HG03442 (cell line): ENCODE data around the gene SMIM23.

Experiments used
- ATAC-seq: cut with Tn5 transposase; IDR thresholded peaks from one replicate; pipeline ENCODE4 v1.9.1; 2021; ENCODE audit warnings: mild to moderate bottlenecking, moderate library complexity; ENCODE audit not compliant: unreplicated experiment

The SMIM23 gene

GRCh38 chr5:171813270-171813669 is 27.7 kb downstream of the SMIM23 start:
- ATAC-seq = no peak

GRCh38 chr5:171813813-171814490 is 28.3 kb downstream of the SMIM23 start:
- ATAC-seq = no peak

DNA sequence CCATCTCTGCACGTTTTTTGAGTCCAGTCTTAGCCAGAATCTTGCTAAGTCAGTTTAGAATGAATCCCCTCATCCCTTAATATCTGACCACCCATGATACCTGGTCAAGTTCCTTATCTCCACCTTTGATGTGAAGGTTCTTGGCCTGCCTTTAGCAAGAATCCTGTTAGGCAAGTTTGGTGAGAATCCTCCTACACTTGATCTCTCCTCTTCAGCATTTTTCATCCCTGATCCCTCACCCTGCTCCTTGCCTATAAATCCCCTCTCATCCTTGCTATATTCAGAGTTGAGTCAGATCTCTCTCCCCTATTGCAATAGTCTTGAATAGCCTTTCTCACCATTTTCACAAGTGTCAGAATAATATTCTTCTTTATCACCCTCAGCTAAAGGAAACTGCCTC is 31.0 kb downstream of the SMIM23 start:
- no peak for ATAC-seq

DNA sequence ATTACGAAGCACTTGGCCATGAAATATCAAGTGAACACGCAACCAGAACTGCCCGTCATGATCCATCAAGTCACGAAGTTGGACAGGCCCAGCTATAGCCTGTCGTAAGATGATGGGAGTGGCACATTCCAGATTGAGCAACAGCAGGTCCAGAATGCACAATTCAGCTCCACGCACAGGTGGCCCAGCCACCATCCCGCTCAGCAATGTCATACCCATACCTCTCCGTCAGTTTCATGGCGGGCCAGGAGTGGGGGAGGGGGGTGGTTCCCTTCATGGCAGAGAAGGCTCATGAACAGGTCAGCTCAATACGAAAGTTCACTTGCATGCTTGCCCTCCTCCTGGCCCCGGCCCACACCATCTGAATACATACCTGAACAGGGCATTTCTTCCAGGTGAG is 34.9 kb downstream of the SMIM23 start:
- ATAC-seq = no peak

GRCh38 chr5:171821286-171821685 is 35.7 kb downstream of the SMIM23 start:
- no peak for ATAC-seq

DNA sequence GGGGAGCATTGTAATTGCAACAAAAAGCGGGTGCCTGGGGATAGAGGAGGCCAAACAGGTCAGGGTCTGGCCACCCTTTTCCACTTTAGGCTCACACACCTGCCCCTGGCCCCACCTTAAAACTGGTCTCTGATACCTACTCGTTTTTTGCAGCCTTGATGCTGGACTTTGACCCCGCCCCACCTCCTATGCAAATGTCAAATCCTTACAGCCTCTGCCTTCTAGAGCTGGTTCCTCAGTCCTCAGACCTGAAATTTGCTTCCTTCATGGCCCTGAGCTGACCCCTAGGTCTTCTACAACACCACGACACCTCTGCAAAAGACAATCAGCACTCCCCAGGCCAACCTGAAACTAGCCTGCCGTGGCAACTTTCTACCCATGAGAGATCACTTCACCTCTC is 37.7 kb downstream of the SMIM23 start:
- ATAC-seq = no peak

GRCh38 chr5:171825051-171825450 is 39.4 kb downstream of the SMIM23 start:
- ATAC-seq = no peak

- ATAC-seq = no peak
These were observed 40.5 kb downstream of the SMIM23 start for GRCh38 chr5:171826132-171826531.

DNA sequence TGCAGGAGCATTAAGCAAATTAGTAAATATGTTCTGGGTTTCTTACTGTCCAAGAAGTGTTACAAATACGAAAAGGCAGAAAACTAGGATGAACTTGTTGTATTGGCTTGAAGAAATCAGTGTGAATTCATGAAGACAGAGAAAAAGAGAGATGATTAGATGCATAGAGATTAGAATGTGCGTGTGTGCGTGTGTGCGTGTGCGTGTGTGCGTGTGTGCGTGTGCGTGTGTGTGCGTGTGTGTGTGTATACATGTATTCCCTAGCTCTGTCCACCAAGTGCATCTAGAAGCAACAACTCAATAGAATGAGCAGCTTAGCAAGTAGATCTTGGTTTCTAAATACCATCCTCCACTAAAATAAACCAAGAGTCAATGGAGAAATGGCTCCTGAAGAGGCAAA is 41.5 kb downstream of the SMIM23 start:
- ATAC-seq = no peak

DNA sequence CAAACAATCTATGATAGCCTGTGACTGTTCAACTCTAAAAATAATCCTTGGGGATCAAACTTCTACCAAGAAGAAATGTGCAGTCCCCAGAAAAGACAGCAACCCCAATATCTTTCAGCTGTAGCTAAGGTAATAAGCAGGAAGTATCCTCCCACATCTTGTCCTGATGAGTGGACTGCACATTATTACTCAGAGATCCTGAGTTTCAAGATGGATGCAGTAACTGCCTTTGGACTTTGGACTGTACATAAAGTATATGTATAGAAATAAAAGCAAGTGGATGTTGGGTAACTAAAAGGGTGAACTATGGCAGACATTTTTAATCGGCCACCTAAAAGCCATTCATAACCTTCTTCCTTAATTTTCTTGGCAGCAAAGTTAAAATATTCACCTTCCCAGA is 45.1 kb downstream of the SMIM23 start:
- ATAC-seq = no peak

GRCh38 chr5:171832775-171833174 is 47.2 kb downstream of the SMIM23 start:
- ATAC-seq = no peak

GRCh38 chr5:171834461-171834860 is 48.8 kb downstream of the SMIM23 start:
- no peak for ATAC-seq

DNA sequence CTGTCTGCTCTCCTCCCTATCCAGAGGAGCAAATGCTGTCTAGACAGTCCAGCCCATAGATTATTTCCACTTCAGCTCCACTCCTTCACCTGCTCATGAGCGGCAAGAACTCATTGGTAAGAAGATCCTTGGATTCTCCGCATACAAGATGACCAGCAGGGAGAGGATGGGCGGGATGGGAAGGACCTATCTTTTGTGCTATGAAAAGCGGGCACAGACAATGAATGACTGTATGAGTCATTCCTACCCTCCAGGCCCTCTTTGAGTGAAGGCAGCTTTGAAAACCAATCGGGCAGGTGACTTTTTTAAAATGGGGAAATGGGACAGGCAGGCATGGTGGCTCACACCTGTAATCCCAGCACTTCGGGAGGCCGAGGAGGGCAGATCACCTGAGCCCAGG is 49.4 kb downstream of the SMIM23 start:
- no peak for ATAC-seq

DNA sequence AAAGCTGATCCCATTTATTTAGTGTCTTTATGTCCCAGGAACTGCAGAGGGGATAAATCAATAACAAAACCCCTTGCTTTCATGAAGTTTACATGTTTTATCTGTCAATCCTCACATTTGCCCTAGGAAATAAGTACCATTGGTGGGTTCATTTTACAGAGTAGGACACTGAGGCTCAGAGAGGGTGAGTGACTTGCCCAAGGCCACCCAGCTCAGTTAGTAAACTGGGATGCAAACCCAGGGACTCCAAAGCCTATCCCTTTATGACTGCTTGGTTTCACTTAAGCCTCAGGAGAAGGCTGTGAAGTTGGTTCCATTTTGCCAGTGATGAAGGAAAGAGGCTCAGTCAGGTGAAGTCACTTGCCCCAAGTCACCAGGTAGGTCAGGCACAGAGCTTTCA is 51.9 kb downstream of the SMIM23 start:
- ATAC-seq = no peak

DNA sequence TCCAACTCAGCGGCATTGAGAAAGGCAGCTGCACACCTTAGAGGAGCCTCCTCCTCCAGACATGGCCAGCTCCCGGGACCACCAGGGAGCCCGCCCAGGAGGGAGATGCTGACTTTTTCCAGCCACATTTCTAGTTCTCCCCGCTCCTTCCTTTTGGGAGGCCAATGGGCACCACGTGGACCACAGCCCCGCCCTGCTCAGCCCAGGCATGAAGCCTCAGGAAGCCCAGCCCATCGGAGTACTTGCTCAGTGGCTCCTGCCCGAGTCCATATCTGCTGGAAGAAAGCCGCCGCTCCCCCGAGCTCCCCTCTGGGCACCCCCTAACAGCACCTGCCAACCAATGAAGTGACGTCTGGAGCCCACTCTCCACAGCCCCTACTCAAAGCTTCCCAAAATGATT is 52.4 kb downstream of the SMIM23 start:
- no peak for ATAC-seq

DNA sequence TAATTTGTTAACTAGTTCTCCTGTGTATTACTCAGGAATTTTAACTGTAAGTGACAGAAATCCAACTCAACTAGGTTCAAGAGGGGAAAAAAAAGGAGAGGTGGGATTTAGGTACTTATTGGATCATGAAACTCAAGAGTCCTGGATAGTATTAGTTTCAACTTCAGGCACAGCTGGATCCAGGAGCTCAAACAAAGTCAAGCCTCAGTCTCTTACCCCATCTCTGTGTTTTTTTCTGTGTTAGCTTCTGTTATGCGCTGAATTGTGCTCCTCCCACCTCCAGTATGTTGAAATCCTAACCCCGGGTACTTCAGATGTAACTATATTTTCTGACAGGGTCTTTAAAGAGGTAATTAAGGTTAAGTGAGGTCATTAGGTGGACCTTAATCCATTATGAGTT is 53.5 kb downstream of the SMIM23 start:
- no peak for ATAC-seq

GRCh38 chr5:171840066-171840465 is 54.4 kb downstream of the SMIM23 start:
- no peak for ATAC-seq
